HG02798 (cell line): ENCODE measurements around the gene PLA2G10.
"Not testable (repeated sequence)": the region's sequence is repeated elsewhere in the genome, so short reads cannot be mapped to it uniquely, and the experiment has no call there.

ENCODE experiments used
- ATAC-seq: cut with Tn5 transposase; IDR thresholded peaks from one replicate; pipeline ENCODE4 v1.9.1; 2021; ENCODE audit warnings: mild to moderate bottlenecking; ENCODE audit not compliant: unreplicated experiment, poor library complexity

Gene PLA2G10

DNA sequence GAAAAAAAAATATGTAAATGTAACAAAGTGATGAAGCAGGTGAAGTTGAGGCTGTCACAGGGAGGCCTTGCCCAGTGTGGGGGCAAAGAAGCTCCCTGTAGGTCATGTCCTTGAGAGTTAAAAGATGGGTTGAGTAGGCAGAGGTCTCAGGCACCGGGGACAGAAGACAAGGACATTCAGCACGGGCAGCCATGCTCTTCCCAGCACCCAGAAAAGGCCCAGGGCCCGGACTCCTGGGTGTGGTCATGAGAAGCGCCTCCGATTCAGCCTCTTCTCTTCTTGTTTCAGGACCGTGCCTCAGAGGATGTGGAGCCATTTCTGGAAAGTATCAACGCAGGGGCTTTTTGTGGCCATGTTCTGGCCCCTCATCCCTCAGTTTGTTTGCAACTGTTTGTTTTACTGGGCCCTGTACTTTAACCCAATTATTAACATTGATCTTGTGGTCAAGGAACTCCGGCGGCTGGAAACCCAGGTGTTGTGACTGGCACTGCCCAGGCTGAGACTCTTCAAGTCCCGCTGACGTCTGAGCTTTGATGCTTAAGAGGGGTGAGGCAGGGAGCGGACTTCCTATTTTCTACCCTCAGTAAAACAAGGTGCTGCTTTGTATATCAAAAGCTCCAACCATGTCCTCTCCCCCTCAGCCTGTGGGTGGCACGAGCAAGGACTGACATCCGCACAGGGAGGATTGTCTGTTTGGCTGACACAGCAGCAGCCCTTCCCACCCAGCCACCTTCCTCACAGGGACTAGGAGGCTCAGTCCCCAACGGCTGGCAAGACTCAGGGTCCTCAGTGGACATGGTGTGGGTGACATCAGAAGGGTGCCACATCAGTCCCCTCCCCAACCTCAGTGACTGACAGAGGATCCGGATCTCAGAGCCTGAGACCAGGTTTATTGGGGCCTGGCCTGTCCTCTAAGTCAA, 26.5 kb downstream of the PLA2G10 start:
- no peak for ATAC-seq

GRCh38 chr16:14658063-14658462, 36.0 kb downstream of the PLA2G10 start:
- ATAC-seq = peak; percentile 68

GRCh38 chr16:14652726-14653125, 41.4 kb downstream of the PLA2G10 start:
- ATAC-seq = no peak

- no peak for ATAC-seq
Observed at GRCh38 chr16:14650629-14651028, 43.5 kb downstream of the PLA2G10 start.

DNA sequence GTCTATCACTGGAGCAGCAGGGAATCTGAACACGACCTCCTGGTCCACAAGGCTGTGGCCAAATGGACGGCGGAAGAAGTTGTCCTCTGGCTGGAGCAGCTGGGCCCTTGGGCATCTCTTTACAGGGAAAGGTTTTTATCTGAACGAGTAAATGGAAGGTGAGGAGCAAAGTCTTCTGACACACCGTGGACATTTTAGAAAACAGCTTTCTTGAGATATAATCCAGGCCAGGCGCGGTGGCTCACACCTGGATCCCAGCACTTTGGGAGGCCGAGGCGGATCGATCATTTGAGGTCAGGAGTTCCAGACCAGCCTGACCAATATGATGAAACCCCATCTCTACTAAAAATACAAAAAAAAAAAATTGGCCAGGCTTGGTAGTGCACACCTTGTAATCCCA, 44.3 kb downstream of the PLA2G10 start:
- no peak for ATAC-seq

- no peak for ATAC-seq
Observed at GRCh38 chr16:14641926-14642325, 52.2 kb downstream of the PLA2G10 start.

DNA sequence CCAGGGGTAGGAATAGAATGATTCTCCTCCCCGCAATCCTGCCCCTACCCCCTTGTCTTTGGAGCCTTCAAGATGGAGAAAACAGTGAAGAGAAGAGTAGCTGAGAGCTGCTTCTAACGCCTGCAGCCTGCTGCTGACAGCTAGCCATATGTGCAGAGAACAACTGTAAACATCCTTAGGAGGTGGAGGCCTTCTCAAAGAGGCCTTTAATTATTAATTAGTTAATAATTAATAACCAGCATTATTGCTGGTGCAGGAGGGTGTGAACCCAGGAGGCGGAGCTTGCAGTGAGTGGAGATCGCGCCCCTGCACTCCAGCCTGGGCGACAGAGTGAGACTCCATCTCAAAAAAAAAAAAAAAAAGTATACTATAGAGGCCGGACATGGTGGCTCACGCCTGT, 52.9 kb downstream of the PLA2G10 start:
- no peak for ATAC-seq

GRCh38 chr16:14640538-14640937, 53.6 kb downstream of the PLA2G10 start:
- ATAC-seq = no peak

DNA sequence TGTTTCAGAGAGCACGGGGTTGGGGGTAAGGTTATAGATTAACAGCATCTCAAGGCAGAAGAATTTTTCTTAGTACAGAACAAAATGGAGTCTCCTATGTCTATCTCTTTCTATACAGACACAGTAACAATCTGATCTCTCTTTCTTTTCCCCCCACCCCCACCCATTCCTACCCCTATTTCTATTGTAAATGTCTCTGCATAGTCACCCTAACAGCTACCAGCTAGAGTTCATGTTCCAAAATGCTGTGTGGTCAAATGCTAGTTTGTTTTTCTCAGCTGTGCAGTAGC, 57.2 kb downstream of the PLA2G10 start:
- not testable (repeated sequence) for ATAC-seq

GRCh38 chr16:14636179-14636950, 57.7 kb downstream of the PLA2G10 start:
- not testable (repeated sequence) for ATAC-seq

DNA sequence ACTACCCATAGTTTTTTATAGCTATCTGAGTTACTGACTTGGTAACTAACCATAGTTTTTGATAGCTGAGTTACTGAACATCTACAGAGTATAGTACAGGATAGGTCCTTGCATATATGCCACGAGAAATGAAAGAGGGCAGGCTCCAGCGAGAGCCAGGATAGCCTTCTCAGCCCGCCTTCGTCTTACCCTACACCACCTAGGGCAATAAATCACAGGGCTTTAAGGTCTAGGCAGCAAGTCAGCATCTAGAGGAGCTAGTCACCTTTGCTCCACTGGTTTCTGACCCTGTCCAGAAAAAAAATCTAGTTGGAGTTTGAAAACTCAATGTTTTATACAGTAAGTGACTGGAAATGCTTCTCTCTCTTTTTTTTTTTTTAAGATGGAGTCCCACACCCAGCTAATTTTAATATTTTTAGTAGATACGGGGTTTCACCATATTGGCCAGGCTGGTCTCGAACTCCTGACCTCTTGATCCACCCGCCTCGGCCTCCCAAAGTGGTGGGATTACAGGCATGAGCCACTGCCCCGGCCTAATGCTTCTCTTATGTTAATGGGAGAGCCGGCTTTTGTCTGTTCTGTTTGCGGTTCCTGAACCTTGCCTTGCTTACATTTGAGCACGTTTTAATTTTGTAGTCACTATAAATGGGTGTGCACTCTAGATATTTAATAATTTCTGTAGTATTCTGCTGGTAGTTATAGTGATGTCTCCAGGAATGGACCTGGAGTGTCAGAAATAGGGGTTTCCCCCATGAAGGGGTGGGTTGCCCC, 58.5 kb downstream of the PLA2G10 start:
- no peak for ATAC-seq

- ATAC-seq = no peak
Observed at GRCh38 chr16:14634389-14634725, 59.8 kb downstream of the PLA2G10 start.

GRCh38 chr16:14632693-14633569, 61.2 kb downstream of the PLA2G10 start, which contains the start of gene BFAR:
Gene BFAR, plus strand, starts transcription at chr16:14632951. Its CDS starts 11,396 bp downstream, at chr16:14644347.
- peak; percentile 86 for ATAC-seq

- not testable (repeated sequence) for ATAC-seq
Observed at GRCh38 chr16:14630620-14631330, 63.3 kb downstream of the PLA2G10 start.

- ATAC-seq = peak; percentile 65
Observed at GRCh38 chr16:14629919-14630619, 64.0 kb downstream of the PLA2G10 start, which contains the start of gene PARN. Gene PARN, minus strand, starts transcription at chr16:14630260. Its CDS starts 135 bp downstream, at chr16:14630125.

GRCh38 chr16:14629612-14629918, 64.5 kb downstream of the PLA2G10 start:
- no peak for ATAC-seq

DNA sequence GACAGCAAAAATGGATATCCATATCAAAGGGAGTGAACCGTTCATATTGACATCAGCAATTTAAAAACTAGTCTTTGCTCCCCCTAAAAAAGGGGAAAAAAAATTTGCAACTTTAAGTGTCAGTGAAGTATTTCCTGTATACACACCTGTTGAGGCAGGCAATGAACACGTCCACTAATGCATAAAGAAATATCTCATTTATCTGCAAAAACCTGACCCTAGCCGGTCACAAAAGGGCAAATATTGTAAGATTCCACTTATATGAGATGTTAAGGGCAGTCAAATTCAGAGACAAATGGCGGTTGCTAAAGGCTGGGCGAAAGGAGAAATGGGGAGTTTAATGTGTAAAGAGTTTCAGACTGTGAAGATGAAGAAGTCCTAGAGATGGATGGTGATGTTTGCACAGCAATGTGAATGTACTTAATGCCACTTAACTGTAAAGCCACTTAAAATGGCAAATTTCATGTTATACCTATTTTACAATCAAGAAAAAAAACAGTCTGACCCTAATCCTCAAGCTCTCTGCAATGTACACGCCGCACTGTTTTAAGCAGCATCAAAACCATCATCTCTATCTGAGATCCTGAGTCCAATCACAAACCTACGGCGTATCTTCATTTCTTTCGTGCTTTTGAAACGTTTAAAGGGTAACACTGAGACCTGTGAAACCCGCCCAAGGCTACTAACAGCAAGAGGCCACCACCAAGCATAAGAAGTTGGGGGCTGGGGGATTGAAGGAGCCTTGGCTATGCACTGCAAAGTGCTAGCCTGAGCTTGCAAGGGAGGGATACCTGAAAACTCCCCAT, 65.1 kb downstream of the PLA2G10 start:
- ATAC-seq = no peak

DNA sequence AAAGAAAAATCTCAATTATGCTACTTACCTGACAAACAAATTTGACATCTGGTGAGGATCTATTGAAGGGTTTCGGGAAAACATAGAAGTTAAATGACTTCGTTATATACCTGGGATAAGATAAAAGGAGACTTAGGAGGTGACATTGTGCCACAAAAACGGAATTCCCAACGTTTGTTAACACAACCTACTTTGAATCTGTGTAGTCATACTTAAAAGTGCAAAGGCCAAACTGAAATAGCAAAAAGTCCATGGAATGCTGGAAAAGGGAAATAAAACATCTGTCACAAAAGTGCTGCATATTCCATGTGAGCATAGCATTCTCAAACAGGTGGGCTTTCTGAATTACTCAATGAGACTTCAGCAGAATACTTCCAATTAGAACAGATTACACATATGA, 67.0 kb downstream of the PLA2G10 start:
- ATAC-seq = no peak
